RPMI7951 (cell line): ENCODE measurements around the gene KRR1. TPM values are rescaled to one million over a fixed set of nuclear protein-coding genes. Genes with fewer than 3 reads are reported as not detected.
"Not testable (repeated sequence)": the region's sequence is repeated elsewhere in the genome, so short reads cannot be mapped to it uniquely, and the experiment has no call there.

Experiments used
- DNase-seq: peaks from one replicate; pipeline ENCODE4 v3.0.0-alpha.2; 2012; ENCODE audit warnings: low read depth
- total RNA-seq: library from RNA; depleted of rRNA; stranded (reverse); fragments of >200 nt; shearing (Covaris generic); gene quantifications from 2 replicates; pipeline ENCODE4 v1.2.3, GENCODE V29; 2014

The KRR1 gene
- total RNA-seq, 1 experiment from 2014 or later, result 48.7 TPM

DNA sequence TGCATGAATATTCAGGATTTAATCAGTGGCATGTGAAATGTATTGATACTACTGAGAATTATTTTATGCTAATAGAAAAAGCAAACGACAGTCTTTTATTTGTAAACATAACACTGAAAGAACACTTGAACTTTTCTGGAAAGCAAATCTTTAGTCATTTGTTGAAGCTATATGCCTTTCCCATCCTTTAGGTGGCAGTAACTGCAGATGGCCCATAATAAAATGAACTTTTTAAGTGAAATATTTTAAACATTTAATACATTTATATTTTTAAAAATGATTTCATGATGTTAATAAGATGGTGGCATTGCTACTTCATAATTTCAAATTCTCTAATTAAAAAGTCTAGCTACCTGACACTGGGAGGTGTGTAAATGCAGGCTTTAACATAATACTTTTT is 13.9 kb upstream of the KRR1 start:
- no peak for DNase-seq

DNA sequence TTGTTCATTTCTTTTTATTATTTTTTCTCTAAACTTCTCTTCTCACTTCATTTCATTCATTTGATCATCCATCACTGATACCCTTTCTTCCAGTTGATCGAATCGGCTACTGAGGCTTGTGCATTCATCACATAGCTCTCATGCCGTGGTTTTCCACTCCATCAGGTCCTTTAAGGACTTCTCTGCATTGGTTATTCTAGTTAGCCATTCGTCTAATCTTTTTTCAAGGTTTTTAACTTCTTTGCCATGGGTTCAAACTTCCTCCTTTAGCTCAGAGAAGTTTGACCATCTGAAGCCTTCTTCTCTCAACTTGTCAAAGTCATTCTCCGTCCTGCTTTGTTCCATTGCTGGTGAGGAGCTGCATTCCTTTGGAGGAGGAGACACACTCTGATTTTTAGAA is 10.7 kb upstream of the KRR1 start:
- DNase-seq, result not testable (repeated sequence)

DNA sequence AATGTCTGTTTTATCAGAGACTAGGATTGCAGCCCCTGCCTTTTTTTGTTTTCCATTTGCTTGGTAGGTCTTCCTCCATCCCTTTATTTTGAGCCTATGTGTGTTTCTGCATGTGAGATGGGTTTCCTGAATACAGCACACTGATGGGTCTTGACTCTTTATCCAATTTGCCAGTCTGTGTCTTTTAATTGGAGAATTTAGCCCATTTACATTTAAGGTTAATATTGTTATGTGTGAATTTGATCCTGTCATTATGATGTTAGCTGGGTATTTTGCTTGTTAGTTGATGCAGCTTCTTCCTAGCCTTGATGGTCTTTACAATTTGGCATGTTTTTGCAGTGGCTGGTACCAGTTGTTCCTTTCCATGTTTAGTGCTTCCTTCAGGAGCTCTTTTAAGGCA is 9.8 kb upstream of the KRR1 start:
- DNase-seq, result not testable (repeated sequence)

DNA sequence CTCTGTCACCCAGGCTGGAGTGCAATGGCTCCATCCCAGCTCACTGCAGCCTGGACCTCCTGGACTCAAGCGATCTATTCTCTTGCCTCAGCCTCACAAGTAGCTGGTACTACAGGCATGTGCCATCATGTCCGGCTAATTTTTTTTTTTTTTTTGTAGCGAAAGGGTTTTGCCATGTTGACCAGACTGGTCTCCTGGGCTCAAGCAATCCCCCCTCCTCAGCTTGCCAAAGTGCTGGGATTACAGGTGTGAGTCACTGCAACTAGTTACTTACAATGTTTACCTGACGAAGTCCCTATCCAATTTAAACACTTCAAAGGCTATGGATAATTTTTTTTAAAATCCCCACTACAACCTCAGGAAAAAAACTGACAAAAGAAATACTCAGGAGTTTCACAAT is 1.8 kb downstream of the KRR1 start:
- no peak for DNase-seq

DNA sequence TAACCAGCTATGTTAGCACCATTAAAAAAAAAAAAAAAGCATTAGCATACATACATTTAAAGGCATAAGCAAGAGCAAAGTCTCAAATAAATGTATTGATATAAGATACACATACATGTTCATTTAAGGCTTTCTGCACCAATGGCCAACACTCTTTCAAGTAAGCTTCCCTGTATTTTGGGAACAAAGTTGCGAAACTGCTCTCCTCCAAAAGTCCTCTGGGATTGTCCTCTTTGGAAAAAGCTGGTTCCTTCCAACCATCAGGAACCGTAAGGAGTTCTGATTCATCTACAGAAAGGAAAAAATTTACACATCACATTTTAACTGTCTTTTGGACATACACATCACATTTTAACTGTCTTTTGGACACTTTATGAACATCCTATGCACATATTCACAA is 3.2 kb downstream of the KRR1 start:
- no peak for DNase-seq

DNA sequence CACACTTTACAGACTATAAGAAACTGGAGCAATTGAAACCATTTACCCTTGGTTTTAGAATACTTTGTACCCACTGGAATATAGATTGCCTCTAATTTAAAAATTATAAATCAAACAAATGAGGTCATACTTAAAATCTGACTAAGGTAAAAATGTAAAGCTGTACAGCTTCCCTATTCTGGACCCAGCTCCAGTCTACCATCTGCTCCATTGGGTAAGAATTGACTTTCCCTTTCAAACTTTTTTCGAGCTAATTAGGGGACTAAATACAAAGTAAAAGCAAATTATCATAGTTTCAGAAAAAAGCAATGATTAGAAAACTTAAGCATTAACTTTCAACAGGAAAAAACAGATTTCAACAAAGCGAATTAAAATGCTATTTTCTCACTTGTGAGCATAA is 4.3 kb downstream of the KRR1 start:
- DNase-seq, result no peak

DNA sequence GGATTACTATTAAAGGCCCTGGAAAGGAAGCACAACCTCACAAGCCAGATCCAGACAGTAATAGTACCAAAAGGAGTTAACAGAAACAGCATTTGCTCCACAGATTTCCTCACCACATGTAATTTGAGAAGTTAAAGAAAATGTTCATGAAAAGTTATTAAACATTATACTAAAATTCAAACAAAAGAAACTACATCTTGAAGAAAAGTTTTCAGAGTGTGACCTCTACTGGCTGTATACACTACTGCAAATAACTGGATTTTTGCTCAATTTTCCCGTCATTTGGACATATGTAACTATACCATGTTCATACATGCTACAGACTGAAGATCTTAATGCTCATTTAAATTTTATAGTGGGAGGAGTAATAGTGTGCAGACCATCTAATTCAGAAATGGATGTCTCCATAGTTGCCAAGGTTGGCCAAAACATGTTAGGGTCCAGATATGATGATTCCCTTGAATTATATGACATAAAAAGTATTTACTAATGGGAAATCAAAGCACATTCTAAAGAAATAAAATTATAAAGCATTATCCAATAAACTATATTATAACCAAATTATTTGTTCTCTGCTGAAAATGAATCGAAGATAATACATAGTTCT is 5.6 kb downstream of the KRR1 start:
- peak; percentile 16 for DNase-seq

DNA sequence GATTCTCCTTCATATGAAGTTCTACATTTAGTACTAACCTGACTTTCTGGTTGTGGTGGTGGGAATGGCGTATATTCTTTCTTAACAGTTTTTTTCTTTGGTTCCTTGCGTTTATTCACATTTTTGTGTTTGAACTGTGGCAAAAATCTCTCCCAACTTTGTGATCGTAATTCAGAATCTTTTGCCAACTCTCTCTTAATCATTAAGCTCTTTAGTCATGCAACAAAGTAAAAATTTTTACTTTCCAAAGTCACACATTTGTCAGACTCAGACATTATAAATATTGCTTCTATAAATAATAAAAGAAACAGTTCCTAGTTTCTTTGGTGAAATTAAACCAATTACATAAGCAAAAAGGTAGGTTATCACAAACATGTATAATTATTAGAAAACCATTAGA is 7.5 kb downstream of the KRR1 start:
- no peak for DNase-seq

DNA sequence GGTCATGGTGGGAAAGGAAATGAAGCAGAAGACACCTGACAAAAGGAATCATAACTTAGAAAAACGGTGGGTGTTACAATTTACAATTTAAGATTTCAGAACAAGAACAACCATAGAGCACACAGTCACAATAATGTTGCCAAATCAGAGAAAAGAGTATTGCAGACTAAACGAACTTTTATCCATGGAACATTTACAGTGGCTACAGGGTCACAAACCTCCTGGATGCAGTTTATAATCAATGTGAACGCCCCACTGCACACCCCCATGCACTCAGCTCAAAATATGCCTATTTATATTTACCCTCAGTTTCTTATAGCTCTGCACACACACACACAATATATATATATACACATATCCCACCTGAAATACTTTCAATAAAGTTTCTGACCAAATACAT is 8.0 kb downstream of the KRR1 start:
- DNase-seq, result no peak

DNA sequence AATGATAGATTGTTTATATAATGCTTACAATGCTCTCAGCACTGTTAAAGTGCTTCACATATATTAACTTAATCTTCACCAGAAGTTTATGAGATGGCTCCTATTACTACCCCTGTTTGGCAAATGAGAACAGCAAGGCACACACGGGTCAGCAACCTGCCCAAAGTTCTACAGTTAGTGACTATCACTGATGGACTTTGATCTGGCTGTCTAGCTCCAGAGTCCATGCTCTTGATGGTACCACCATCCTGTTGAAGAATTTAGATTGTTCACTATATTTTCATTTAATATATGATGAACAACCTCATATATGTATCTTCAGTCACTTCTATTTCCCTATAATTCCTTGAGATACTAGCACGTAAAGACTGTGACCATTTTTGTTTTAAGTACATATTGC is 20.2 kb downstream of the KRR1 start:
- no peak for DNase-seq

DNA sequence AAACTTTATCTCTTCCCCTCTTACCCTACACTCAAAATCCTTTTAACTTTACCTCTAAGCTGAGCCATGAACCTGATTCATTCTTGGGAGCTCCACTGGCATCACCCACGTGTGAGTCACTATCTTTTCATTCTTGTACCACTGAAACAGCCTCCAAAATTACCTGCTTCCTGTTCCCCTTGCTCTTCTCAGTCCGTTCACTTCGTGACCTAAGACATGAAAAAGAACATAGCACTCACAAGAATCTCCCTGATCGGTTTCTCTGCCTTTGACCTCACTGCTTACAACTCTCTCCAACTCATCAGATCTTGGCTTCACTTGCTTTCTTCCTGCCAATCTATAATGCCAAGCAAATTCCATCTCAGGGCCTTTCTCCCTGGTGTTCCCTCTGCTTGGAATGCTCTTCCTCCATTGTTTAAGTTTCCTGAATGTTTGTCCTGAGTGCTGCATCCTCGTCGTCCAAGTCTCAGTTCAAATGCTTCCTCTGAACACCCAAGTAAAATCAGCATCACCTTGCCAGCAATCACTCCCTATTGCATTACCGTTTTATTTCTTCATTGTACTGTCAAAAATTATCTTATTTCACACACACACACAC is 21.7 kb downstream of the KRR1 start:
- DNase-seq, result peak; percentile 47

DNA sequence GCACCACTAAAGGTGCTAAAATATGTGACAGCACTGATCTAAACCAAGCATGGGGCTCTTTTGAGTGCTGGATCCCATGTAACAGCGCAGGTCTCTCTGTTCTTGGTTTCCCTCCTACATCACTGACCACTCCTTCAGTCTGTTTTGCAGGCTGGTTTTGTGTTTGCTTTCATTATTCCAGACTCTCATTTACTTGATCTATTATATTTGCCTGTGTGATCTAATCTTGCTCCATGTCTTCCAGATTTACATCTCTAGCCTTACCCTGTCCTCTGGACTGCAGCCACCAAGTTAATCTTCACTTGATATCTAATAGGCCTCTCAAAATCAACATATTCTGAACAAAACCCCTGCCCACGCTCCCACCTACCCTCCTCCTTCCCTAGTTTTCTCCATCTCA is 22.2 kb downstream of the KRR1 start:
- DNase-seq, result no peak

DNA sequence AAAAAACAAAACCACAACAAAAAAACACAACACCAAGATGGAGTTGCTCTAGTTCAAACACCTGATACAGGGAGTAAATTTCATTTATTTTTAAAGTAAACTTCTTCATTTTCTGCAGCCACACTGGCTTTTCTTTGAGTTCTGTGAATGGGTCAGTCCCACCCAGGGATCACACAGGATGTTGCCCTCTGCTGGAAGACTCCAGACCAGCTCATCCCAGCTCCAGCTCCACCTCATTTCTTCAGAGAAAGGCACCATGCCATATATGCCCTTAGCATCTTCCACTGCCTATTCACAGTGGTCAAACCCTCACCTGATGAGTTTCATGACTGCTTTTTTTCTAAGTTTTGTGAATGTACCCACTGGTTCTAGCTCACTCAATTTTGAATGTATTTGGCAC is 22.9 kb downstream of the KRR1 start:
- DNase-seq, result peak; percentile 60

DNA sequence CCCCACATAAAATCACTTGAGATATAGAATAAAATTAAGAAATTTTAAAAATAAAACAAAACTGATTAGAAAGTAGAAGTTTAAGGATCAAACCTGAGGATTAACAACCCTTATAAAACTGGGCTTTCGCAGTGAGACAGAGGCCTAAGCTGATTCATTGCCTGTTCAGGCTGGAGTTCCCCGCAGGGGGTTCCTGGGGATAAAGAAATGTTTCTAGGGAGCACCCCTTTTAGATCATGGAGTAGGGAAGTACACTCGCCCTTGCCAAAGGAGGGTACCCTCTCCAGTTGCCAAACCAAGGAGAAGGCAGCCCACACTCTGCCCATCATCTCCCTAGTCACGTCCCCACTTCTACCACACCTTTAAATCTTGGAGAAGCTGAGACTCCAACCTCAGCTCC is 24.1 kb downstream of the KRR1 start:
- no peak for DNase-seq

DNA sequence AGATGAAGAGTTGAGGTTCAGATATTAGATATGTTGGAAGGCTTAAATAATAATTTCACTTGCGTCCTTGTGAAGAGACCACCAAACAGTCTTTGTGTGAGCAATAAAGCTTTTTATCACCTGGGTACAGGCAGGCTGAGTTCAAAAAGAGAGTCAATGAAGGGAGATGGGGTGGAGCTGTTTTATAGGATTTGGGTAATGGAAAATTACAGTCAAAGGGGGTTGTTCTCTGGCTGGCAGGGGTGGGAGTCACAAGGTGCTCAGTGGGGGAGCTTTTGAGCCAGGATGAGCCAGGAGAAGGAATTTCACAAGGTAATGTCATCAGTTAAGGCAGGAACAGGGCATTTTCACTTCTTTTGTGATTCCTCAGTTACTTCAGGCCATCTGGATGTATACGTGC is 27.0 kb downstream of the KRR1 start:
- not testable (repeated sequence) for DNase-seq

DNA sequence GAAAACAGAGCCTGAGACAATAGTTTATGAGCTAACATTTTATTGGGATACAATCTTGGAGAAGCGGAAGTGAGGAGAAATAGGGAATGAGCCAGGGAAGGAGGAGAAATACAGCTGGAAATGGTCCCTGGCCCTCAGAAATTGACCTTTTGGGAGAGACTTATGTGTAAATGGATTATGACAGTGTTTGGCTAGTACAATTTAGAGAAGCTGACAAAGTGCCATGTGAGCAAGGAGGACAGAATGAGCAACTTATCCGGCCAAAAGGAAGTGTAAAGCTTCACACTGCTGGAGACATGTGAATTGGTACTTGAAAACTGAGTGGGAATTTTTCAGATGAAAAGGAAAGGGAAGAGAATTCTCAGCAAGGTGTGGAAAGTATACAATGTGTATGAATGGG is 28.0 kb downstream of the KRR1 start:
- DNase-seq, result no peak

DNA sequence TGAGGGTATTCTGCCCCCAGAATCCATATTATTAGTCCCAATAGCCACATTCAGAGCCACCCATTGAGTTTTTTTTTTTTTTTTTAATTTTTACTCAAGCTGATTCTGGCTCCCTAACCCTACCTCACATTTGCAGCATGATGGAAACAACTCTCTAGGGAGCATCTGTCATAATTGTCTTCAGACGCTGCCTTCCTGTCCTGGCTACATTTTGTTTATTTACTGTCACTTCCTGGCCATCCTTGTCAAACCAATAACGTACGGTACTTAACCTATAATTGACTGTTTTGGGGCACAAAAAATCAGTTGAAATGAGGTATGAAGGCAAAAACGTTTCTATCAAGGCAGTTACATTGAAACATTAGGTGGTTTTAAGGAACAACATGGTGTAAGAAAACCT is 28.8 kb downstream of the KRR1 start:
- DNase-seq, result no peak

DNA sequence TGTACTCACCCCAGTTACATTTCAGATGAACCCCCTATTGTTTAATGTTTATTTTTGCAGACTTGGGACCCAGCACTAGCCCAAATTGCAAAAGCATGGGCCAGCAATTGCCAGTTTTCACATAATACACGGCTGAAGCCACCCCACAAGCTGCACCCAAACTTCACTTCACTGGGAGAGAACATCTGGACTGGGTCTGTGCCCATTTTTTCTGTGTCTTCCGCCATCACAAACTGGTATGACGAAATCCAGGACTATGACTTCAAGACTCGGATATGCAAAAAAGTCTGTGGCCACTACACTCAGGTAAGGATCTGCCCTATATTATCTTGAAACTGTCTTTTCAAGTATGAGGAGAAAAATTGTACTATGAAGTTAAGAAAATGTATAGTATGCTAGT is 29.6 kb downstream of the KRR1 start:
- peak; percentile 53 for DNase-seq

DNA sequence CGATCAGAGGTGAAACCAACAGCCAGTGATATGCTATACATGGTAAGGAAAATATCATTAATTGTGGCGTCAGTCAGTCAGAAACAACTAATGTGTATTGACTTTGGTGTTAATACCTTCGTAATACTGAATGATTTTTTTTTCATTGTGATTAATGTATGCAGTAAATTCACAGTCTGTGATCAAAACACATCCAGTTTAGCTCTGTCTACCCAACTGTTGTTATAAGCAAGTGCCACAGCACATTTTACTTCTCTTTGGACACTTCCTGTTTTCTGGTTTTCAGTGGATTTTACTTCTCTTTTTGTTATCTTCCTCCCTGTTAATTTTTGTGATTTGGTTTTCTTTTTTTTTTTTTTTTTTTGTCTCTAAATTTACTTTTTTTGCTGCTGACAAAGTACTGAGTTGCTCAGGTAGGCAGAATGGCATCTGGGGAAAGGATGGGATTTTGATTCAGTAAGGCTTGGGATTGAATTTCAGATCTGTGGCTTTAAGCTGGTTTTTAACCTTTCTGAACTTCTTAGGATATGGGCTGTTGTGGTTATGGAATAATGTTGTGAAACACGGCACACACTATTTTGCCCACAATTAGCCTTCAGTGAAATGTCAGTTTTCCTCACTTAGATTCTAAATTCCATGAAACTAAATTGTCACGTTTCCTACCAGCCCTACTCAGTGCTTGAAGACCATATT is 30.2 kb downstream of the KRR1 start:
- peak; percentile 34 for DNase-seq

DNA sequence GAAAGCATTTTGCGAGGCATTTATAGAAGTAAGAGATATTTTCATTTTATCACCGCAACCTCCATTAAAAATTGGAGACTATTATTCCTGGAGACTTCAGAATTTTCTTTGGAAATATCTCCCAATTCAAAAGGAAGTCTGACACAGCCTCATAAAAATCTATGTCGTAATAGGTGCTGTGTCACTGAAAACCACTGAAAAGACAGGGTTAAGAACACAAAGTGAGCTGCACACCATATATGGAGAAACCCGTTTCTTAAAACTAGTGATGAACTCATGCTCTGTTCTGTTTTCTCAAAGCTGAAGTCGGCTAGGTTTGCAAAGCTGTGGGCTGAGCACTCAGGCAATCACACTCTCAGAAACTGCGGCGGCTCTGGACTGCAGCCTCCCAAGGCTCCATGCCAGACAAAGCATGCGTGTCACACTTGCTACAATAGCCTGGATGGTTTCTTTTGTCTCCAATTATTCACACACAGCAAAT is 30.9 kb downstream of the KRR1 start, which contains the start of gene GLIPR1:
Gene GLIPR1, plus strand, starts transcription at position 287 of the 481 bp plus-strand sequence. Its CDS starts 126 bp downstream, at position 413.
- DNase-seq, result peak; percentile 96

DNA sequence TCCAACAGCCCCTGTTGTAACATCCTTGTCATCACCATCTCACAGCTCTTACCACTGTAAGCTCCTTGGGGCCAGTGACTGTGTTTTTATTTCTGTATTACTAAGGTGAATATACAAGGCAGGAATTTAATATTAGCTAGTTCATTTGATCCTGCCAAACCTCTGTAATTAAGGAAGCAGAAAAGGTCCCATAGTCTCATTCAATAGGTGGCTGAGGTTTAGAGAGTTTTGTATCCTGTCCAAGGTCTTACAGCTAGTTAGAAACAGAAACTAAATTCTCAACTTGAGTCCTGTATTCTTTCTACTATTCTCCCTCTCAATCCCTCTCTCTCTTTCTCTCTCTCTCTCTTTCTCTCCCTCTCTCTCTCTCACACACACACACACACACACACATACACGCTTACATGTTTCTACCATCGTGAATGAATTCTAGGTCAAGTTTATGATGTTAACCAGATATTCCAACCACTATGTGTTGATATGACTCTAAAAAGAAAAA is 31.4 kb downstream of the KRR1 start:
- peak; percentile 50 for DNase-seq

DNA sequence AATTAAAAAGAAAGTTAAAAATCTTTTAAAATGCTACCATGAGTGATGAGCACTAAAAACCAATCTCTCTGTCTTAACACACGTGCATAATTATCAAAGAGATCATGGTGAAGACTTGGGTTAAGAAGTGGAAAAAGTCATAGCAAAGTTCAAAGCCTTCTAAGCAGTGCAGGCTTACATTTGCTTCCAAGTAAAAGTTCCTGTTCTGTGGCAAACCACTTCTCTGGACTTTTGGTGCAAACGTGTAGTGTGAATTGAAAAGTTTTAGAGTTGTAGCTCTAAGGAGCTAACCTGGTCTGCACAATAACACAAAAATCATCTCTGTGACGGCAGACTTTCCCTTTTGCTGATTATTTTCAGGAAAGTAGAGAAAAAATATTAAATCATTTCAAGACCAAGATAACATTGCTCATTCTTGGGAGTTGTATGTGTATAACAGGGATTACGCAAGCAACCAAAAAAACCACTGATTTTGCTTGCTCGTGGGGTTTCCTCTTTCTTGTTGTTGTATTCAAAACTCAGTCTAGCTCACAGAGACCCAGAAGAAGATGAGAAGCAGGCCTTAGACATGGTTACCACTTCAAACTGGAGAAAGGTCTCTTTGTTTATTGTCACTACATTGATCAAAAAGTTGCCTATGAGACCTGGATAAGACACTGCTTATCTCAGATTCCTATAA is 33.2 kb downstream of the KRR1 start:
- peak; percentile 27 for DNase-seq
